Measurements from ENCODE around the gene RASAL2. TPM values are rescaled to one million over a fixed set of nuclear protein-coding genes. Genes with fewer than 3 reads are reported as not detected.

RASAL2 gene
- polyA plus RNA-seq, 1 experiment: 27.7 TPM

GRCh38 chr1:178412400-178412770, 318.5 kb downstream of the RASAL2 start:
- Histone ChIP-seq H3K36me3 (ENCODE audit: control insufficient read depth, insufficient read depth, low read length) (no peaks in the 10 kb centered on the region), H3K27me3 (ENCODE audit: control insufficient read depth, insufficient read depth, low read length) (no peaks in the 10 kb centered on the region), H3K4me3 (ENCODE audit: low read depth, low read length) (no peak overlapping the region)
- DNase-seq (ENCODE audit: low read depth): no peak
- CTCF ChIA-PET: interaction anchor here (0.7 kb wide), 1 partner anchor 9 kb away, joined by 3 read pairs; no protein-coding TSS in a partner anchor
- POLR2A ChIA-PET: no interaction called here
- no peak for TF ChIP-seq CTCF (IDR thresholded peaks at IDR 0.05; ENCODE audit: insufficient read depth, low read depth, low read length)

- DNase-seq (ENCODE audit: low read depth): peak; percentile 63
- CTCF ChIA-PET: interaction anchor here (0.6 to 1.6 kb wide), 4 partner anchors 17 to 703 kb away, joined by 3 to 4 read pairs (median 3); no protein-coding TSS in a partner anchor
- Histone ChIP-seq H3K27me3 (ENCODE audit: control insufficient read depth, insufficient read depth, low read length) (no peaks in the 10 kb centered on the region), H3K4me3 (ENCODE audit: low read depth, low read length) (no peak overlapping the region), H3K36me3 (ENCODE audit: control insufficient read depth, insufficient read depth, low read length) (no peaks in the 10 kb centered on the region)
- POLR2A ChIA-PET: no interaction called here
- no peak for TF ChIP-seq CTCF (IDR thresholded peaks at IDR 0.05; ENCODE audit: insufficient read depth, low read depth, low read length)
These were observed 324.0 kb downstream of the RASAL2 start for GRCh38 chr1:178417858-178418257.

GRCh38 chr1:178418284-178418955, 324.5 kb downstream of the RASAL2 start:
- H3K36me3 ChIP-seq (ENCODE audit: control insufficient read depth, insufficient read depth, low read length): no peaks in the 10 kb centered on the region
- no peak overlapping the region for H3K4me3 ChIP-seq (ENCODE audit: low read depth, low read length)
- no peak for DNase-seq (ENCODE audit: low read depth)
- CTCF ChIA-PET: interaction anchor here (0.6 to 1.6 kb wide), 3 partner anchors 16 to 703 kb away, joined by 3 to 4 read pairs (median 3); no protein-coding TSS in a partner anchor
- no peaks in the 10 kb centered on the region for H3K27me3 ChIP-seq (ENCODE audit: control insufficient read depth, insufficient read depth, low read length)
- TF ChIP-seq CTCF (IDR thresholded peaks at IDR 0.05; ENCODE audit: insufficient read depth, low read depth, low read length): no peak
- POLR2A ChIA-PET: no interaction called here

GRCh38 chr1:178434360-178434759, 340.5 kb downstream of the RASAL2 start:
- no peaks in the 10 kb centered on the region for H3K27me3 ChIP-seq (ENCODE audit: control insufficient read depth, insufficient read depth, low read length)
- no peaks in the 10 kb centered on the region for H3K36me3 ChIP-seq (ENCODE audit: control insufficient read depth, insufficient read depth, low read length)
- H3K4me3 ChIP-seq (ENCODE audit: low read depth, low read length): no peak overlapping the region
- ChIA-PET CTCF (interaction anchor here (0.8 to 1.6 kb wide), 5 partner anchors 10 to 134 kb away, joined by 3 to 9 read pairs (median 3); no protein-coding TSS in a partner anchor), POLR2A (no interaction called here)
- no peak for DNase-seq (ENCODE audit: low read depth)
- TF ChIP-seq CTCF (IDR thresholded peaks at IDR 0.05; ENCODE audit: insufficient read depth, low read depth, low read length): no peak

- POLR2A ChIA-PET: no interaction called here
These were observed 341.1 kb downstream of the RASAL2 start for GRCh38 chr1:178434899-178435435.

More at GRCh38 chr1:178434899-178435435, 341.1 kb downstream of the RASAL2 start:
- no peak for DNase-seq (ENCODE audit: low read depth)
- Histone ChIP-seq H3K36me3 (ENCODE audit: control insufficient read depth, insufficient read depth, low read length) (no peaks in the 10 kb centered on the region), H3K27me3 (ENCODE audit: control insufficient read depth, insufficient read depth, low read length) (no peaks in the 10 kb centered on the region), H3K4me3 (ENCODE audit: low read depth, low read length) (no peak overlapping the region)
- no peak for TF ChIP-seq CTCF (IDR thresholded peaks at IDR 0.05; ENCODE audit: insufficient read depth, low read depth, low read length)
- CTCF ChIA-PET: interaction anchor here (0.8 to 1.6 kb wide), 5 partner anchors 11 to 135 kb away, joined by 3 to 9 read pairs (median 3); no protein-coding TSS in a partner anchor
